ENCODE measurements around the gene JARID2. TPM values are rescaled to one million over a fixed set of nuclear protein-coding genes. Genes with fewer than 3 reads are reported as not detected.

The JARID2 gene
- total and polyA plus RNA-seq, 2 of the 13 experiments (the other 11 are each of a cell fraction or from before 2014, with no cell fraction given), result 7.5 to 10.3 TPM

GRCh38 chr6:15248451-15249370 is 2.8 kb downstream of the JARID2 start (continued):
- peak; percentile 35; the same call in 1 of the 2 replicates for TF ChIP-seq ZNF740 (CRISPR knock-in tag; IDR thresholded peaks at IDR 0.05)
- 0 out of 2 replicates have a peak, but pooled peaks have one; percentile 34 for TF ChIP-seq JUND (CRISPR knock-in tag; IDR thresholded peaks at IDR 0.05)
- TF ChIP-seq ZNF609 (CRISPR knock-in tag; IDR thresholded peaks at IDR 0.05; ENCODE audit: borderline replicate concordance), result no peak
- peak; percentile 62 for TF ChIP-seq ZNF501 (CRISPR knock-in tag; IDR thresholded peaks at IDR 0.05)
- no peak for TF ChIP-seq ZNF136 (CRISPR knock-in tag; IDR thresholded peaks at IDR 0.05; ENCODE audit: low read depth)
- no peak for TF ChIP-seq SALL2 (CRISPR knock-in tag; IDR thresholded peaks at IDR 0.05)
- no peak for TF ChIP-seq KLF13 (CRISPR knock-in tag; IDR thresholded peaks at IDR 0.05)
- no peak for TF ChIP-seq GPBP1L1 (CRISPR knock-in tag; IDR thresholded peaks at IDR 0.05)
- TF ChIP-seq ZSCAN30 (CRISPR knock-in tag; IDR thresholded peaks at IDR 0.05), result 0 out of 2 replicates have a peak, but pooled peaks have one; percentile 41
- TF ChIP-seq BORCS8-MEF2B (CRISPR knock-in tag; IDR thresholded peaks at IDR 0.05), result peak; percentile 82
- no peak for TF ChIP-seq ZSCAN12 (CRISPR knock-in tag; IDR thresholded peaks at IDR 0.05)
- no peak for TF ChIP-seq ZNF143 (CRISPR knock-in tag; IDR thresholded peaks at IDR 0.05)
- no peak for TF ChIP-seq HMGA1 (CRISPR knock-in tag; conservative IDR thresholded peaks at IDR 0.05)
- TF ChIP-seq ZMYM3 (CRISPR knock-in tag; IDR thresholded peaks at IDR 0.05), result peak; percentile 30; the same call in 1 of the 2 replicates
- TF ChIP-seq GLMP (CRISPR knock-in tag; IDR thresholded peaks at IDR 0.05; ENCODE audit: borderline replicate concordance), result no peak
- peak; percentile 53; the same call in 1 of the 2 replicates for TF ChIP-seq ZNF44 (CRISPR knock-in tag; IDR thresholded peaks at IDR 0.05)
- TF ChIP-seq ZSCAN9 (CRISPR knock-in tag; IDR thresholded peaks at IDR 0.05; ENCODE audit: borderline replicate concordance), result no peak
- TF ChIP-seq CBFB (CRISPR knock-in tag; IDR thresholded peaks at IDR 0.05), result peak; percentile 19
- no peak for TF ChIP-seq ZNF703 (CRISPR knock-in tag; IDR thresholded peaks at IDR 0.05; ENCODE audit: borderline replicate concordance)
- TF ChIP-seq ARNTL (CRISPR knock-in tag; IDR thresholded peaks at IDR 0.05), result peak; percentile 57; the same call in 1 of the 2 replicates
- peak; percentile 40; the same call in 1 of the 2 replicates for TF ChIP-seq NRL (CRISPR knock-in tag; IDR thresholded peaks at IDR 0.05; ENCODE audit: borderline replicate concordance)
- peak; percentile 27; the same call in 1 of the 2 replicates for TF ChIP-seq NR2C2 (CRISPR knock-in tag; IDR thresholded peaks at IDR 0.05; ENCODE audit: borderline replicate concordance)

Data from HepG2 (cell line).